ENCODE results near the gene NR2F6. TPM values are rescaled to one million over a fixed set of nuclear protein-coding genes. Genes with fewer than 3 reads are reported as not detected.

Gene NR2F6
- total RNA-seq, 1 experiment from 2014 or later, result 96.5 TPM

DNA sequence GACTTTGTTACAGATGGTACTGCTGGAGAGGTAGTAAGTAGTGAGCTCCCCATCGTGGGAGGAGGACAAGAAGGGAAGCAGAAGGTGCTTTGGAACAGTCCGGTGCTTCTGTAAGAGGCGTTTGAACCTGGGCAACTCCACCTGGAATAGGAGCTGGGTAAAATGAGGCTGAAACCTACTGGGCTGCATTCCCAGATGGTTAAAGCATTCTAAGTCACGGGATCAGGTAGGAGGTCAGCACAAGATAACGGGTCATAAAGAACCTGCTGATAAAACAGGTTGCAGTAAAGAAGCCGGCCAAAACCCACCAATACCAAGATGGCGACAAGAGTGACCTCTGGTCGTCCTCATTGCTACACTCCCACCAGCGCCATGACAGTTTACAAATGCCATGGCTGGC is 41.0 kb upstream of the NR2F6 start:
- H3K27ac Mint-ChIP-seq (ENCODE audit: unreplicated experiment), result no peak overlapping the region
- DNase-seq, result no peak
- peaks cover 5% of the 10 kb centered on the region for H3K4me1 Mint-ChIP-seq (ENCODE audit: low read depth, unreplicated experiment)
- H3K27me3 ChIP-seq (replicated peaks; ENCODE audit: control insufficient read depth, insufficient read depth, low read length), result no peaks in the 10 kb centered on the region
- no peaks in the 10 kb centered on the region for H3K9me3 ChIP-seq
- H3K9me3 Mint-ChIP-seq (ENCODE audit: unreplicated experiment), result no peaks in the 10 kb centered on the region
- H3K4me3 Mint-ChIP-seq (ENCODE audit: unreplicated experiment), result no peak overlapping the region
- no peak overlapping the region for H3K4me3 ChIP-seq (ENCODE audit: low read depth, low read length)
- H3K36me3 ChIP-seq (ENCODE audit: control insufficient read depth, insufficient read depth, low read length), result no peaks in the 10 kb centered on the region; the same call in 1 of the 2 replicates
- ChIA-PET CTCF (interaction anchor here (1.1 kb wide), 1 partner anchor 20 kb away, joined by 4 read pairs; no protein-coding TSS in a partner anchor), POLR2A (no interaction called here)
- BruUV-seq (replicated peaks), result no TSS peak
- no peaks in the 10 kb centered on the region for H3K27me3 Mint-ChIP-seq (ENCODE audit: insufficient read depth, unreplicated experiment)
- H3K36me3 Mint-ChIP-seq (ENCODE audit: insufficient read depth, unreplicated experiment), result peaks cover 14% of the 10 kb centered on the region
- peaks cover 11% of the 10 kb centered on the region; the same call in 1 of the 2 replicates for H3K4me1 ChIP-seq
- intact Hi-C loops (cut with micrococcal nuclease; ENCODE audit: unreplicated experiment), result no loop called here
- TF ChIP-seq, protein P1, sequence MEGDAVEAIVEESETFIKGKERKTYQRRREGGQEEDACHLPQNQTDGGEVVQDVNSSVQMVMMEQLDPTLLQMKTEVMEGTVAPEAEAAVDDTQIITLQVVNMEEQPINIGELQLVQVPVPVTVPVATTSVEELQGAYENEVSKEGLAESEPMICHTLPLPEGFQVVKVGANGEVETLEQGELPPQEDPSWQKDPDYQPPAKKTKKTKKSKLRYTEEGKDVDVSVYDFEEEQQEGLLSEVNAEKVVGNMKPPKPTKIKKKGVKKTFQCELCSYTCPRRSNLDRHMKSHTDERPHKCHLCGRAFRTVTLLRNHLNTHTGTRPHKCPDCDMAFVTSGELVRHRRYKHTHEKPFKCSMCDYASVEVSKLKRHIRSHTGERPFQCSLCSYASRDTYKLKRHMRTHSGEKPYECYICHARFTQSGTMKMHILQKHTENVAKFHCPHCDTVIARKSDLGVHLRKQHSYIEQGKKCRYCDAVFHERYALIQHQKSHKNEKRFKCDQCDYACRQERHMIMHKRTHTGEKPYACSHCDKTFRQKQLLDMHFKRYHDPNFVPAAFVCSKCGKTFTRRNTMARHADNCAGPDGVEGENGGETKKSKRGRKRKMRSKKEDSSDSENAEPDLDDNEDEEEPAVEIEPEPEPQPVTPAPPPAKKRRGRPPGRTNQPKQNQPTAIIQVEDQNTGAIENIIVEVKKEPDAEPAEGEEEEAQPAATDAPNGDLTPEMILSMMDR (IDR thresholded peaks at IDR 0.05; ENCODE audit: insufficient read depth in 1 of 2, low read depth in 1 of 2, low read length in 1 of 2, severe bottlenecking in 1 of 2, unreplicated experiment in 1 of 2), result no peak

DNA sequence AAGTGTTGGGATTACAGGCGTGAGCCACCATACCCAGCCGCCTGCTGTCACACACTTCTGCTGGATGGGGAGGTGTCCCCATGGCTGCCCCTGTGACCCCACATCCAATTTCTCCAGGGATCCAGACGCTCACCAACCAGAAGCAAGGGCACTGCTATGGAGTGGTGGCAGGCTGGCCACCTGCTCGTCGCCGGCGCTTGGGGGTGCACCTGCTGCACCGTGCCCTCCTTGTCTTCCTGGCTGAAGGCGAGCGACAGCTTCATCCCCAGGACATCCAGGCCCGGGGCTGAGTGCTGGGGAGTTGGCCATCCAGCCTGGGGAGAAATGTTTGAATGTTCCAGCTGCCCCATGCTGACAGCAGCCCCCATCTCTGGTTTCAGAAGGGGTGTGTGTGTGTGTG is 40.5 kb upstream of the NR2F6 start:
- peaks cover 19% of the 10 kb centered on the region for H3K36me3 Mint-ChIP-seq (ENCODE audit: insufficient read depth, unreplicated experiment)
- H3K27me3 Mint-ChIP-seq (ENCODE audit: insufficient read depth, unreplicated experiment), result no peaks in the 10 kb centered on the region
- no TSS peak for BruUV-seq (replicated peaks)
- H3K4me1 Mint-ChIP-seq (ENCODE audit: low read depth, unreplicated experiment), result peaks cover 5% of the 10 kb centered on the region
- no peak overlapping the region for H3K4me3 ChIP-seq (ENCODE audit: low read depth, low read length)
- H3K9me3 ChIP-seq, result no peaks in the 10 kb centered on the region
- no peak overlapping the region for H3K4me3 Mint-ChIP-seq (ENCODE audit: unreplicated experiment)
- H3K9me3 Mint-ChIP-seq (ENCODE audit: unreplicated experiment), result no peaks in the 10 kb centered on the region
- CTCF ChIA-PET, result interaction anchor here (1.1 kb wide), 1 partner anchor 19 kb away, joined by 4 read pairs; no protein-coding TSS in a partner anchor
- H3K27me3 ChIP-seq (replicated peaks; ENCODE audit: control insufficient read depth, insufficient read depth, low read length), result no peaks in the 10 kb centered on the region
- intact Hi-C loops (cut with micrococcal nuclease; ENCODE audit: unreplicated experiment), result no loop called here
- POLR2A ChIA-PET, result no interaction called here
- DNase-seq, result no peak
- TF ChIP-seq, protein P1 (IDR thresholded peaks at IDR 0.05; ENCODE audit: insufficient read depth in 1 of 2, low read depth in 1 of 2, low read length in 1 of 2, severe bottlenecking in 1 of 2, unreplicated experiment in 1 of 2), result no peak
- peaks cover 11% of the 10 kb centered on the region; the same call in 1 of the 2 replicates for H3K4me1 ChIP-seq
- H3K27ac Mint-ChIP-seq (ENCODE audit: unreplicated experiment), result no peak overlapping the region
- no peaks in the 10 kb centered on the region; the same call in 1 of the 2 replicates for H3K36me3 ChIP-seq (ENCODE audit: control insufficient read depth, insufficient read depth, low read length)

DNA sequence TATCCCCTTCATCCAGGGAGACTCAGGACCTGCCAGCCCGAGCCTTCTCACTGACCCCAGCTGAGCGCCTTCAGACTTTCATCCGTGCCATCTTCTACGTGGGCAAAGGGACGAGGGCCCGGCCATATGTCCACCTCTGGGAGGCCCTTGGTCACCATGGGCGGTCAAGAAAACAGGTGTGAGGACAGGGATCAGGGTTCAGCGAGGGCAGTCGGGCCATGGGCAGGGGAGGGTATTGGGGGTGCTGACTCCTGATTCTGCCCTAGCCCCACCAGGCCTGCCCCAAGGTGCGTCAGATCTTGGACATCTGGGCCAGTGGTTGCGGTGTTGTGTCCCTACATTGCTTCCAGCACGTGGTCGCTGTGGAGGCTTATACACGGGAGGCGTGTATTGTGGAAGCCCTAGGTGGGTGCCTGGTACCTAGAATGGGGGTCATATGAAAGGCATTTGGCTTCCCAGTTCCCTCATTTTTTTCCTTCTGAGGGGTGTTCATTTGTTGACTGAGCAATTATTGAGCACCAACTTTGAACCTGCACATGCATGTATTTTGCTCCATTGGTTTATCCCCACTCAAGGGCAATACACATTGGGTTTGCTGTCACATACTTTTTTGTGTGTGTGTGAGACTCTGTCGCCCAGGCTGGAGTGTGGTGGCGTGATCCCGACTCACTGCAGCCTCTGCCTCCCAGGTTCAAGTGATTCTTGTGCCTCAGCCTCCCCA is 39.9 kb upstream of the NR2F6 start:
- Histone ChIP-seq H3K36me3 (ENCODE audit: control insufficient read depth, insufficient read depth, low read length) (no peaks in the 10 kb centered on the region; the same call in 1 of the 2 replicates), H3K9me3 (no peaks in the 10 kb centered on the region), H3K27me3 (replicated peaks; ENCODE audit: control insufficient read depth, insufficient read depth, low read length) (no peaks in the 10 kb centered on the region), H3K4me1 (peaks cover 11% of the 10 kb centered on the region; the same call in 1 of the 2 replicates), H3K4me3 (ENCODE audit: low read depth, low read length) (no peak overlapping the region)
- Mint-ChIP-seq H3K27me3 (ENCODE audit: insufficient read depth, unreplicated experiment) (no peaks in the 10 kb centered on the region), H3K4me1 (ENCODE audit: low read depth, unreplicated experiment) (peaks cover 5% of the 10 kb centered on the region), H3K4me3 (ENCODE audit: unreplicated experiment) (no peak overlapping the region), H3K9me3 (ENCODE audit: unreplicated experiment) (no peaks in the 10 kb centered on the region), H3K27ac (ENCODE audit: unreplicated experiment) (no peak overlapping the region), H3K36me3 (ENCODE audit: insufficient read depth, unreplicated experiment) (peaks cover 19% of the 10 kb centered on the region)
- ChIA-PET CTCF (interaction anchor here (0.6 kb wide), 1 partner anchor 61 kb away, joined by 4 read pairs; no protein-coding TSS in a partner anchor), POLR2A (no interaction called here)
- TF ChIP-seq, protein P1 (IDR thresholded peaks at IDR 0.05; ENCODE audit: insufficient read depth in 1 of 2, low read depth in 1 of 2, low read length in 1 of 2, severe bottlenecking in 1 of 2, unreplicated experiment in 1 of 2), result no peak
- intact Hi-C loops (cut with micrococcal nuclease; ENCODE audit: unreplicated experiment), result no loop called here
- DNase-seq, result no peak
- BruUV-seq (replicated peaks), result no TSS peak
